ENCODE data around the gene DOCK8. TPM values are rescaled to one million over a fixed set of nuclear protein-coding genes. Genes with fewer than 3 reads are reported as not detected.

DOCK8 gene
- total and polyA plus RNA-seq, 10 of the 15 experiments (the other 5 are each of a cell fraction or from before 2014, with no cell fraction given) = 35.4 to 100 (median 44.7) TPM

DNA sequence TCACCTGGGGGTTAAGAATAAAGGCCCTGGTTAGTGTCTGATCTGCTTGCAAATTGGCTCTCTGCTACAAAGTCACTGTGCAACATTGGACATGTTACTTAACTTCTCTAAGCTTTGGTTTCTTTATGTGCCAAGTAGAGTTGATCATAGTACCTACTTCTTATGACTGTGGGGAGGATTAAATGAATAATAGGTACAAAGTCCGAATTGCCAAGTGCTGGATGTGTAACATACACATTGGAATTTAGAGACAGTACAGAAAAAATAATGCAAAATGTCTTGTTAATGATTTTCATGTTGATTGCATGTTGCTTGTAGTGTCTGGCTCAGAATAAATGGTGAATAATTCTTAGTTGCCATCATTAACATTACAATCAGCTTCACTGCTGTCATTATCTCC, 2.2 kb downstream of the DOCK8 start:
- in situ Hi-C loops (cut with MboI) (no loop called here), intact Hi-C loops (cut with micrococcal nuclease; ENCODE audit: unreplicated experiment) (no loop called here)
- SMC1A ChIA-PET (ENCODE audit: uncharacterized antibody, unreplicated experiment) = no interaction called here
- RAD21 ChIA-PET (ENCODE audit: unreplicated experiment) = no interaction called here
- Histone ChIP-seq H3K4me1 (ENCODE audit: control insufficient read depth, insufficient read depth, low read length) (no peaks in the 10 kb centered on the region), H3K9me3 (replicated peaks; ENCODE audit: control insufficient read depth, insufficient read depth, low read length) (no peaks in the 10 kb centered on the region), H3K36me3 (ENCODE audit: control insufficient read depth in 2 of 2, insufficient read depth in 2 of 2, low read length in 1 of 2) (no peaks in the 10 kb centered on the region), H3K79me2 (ENCODE audit: control insufficient read depth, insufficient read depth, low read length) (no peaks in the 10 kb centered on the region; the same call in 1 of the 2 replicates), H3K27ac (ENCODE audit: control insufficient read depth, insufficient read depth) (no peak overlapping the region), H3K9ac (ENCODE audit: control insufficient read depth, insufficient read depth, low read length) (no peak overlapping the region), H4K20me1 (ENCODE audit: control insufficient read depth, insufficient read depth) (no peaks in the 10 kb centered on the region), H2AFZ (ENCODE audit: control insufficient read depth, low read depth, low read length) (no peak overlapping the region), H3K4me3 (no peak overlapping the region), H3K27me3 (replicated peaks in 1 of 2; ENCODE audit: control insufficient read depth in 2 of 2, insufficient read depth in 2 of 2, low read length in 1 of 2) (no peaks in the 10 kb centered on the region; a peak in 1 of 4 replicates), H3K4me2 (ENCODE audit: control insufficient read depth, insufficient read depth) (no peak overlapping the region)
- TF ChIP-seq, protein P1, sequence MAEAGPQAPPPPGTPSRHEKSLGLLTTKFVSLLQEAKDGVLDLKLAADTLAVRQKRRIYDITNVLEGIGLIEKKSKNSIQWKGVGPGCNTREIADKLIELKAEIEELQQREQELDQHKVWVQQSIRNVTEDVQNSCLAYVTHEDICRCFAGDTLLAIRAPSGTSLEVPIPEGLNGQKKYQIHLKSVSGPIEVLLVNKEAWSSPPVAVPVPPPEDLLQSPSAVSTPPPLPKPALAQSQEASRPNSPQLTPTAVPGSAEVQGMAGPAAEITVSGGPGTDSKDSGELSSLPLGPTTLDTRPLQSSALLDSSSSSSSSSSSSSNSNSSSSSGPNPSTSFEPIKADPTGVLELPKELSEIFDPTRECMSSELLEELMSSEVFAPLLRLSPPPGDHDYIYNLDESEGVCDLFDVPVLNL (IDR thresholded peaks at IDR 0.05; ENCODE audit: low read depth, low read length) = no peak
- TF ChIP-seq NFIC (IDR thresholded peaks at IDR 0.05; ENCODE audit: low read depth, low read length) (no peak), MXI1 (IDR thresholded peaks at IDR 0.05; ENCODE audit: low read depth, low read length) (no peak), CREM (IDR thresholded peaks at IDR 0.05; ENCODE audit: low read depth) (no peak), RELA (IDR thresholded peaks at IDR 0.05; ENCODE audit: borderline replicate concordance, partially characterized antibody) (no peak), NFYA (IDR thresholded peaks at IDR 0.05; ENCODE audit: borderline replicate concordance, low read depth, low read length) (no peak), NFXL1 (IDR thresholded peaks at IDR 0.05; ENCODE audit: borderline replicate concordance) (no peak), CHD2 (IDR thresholded peaks at IDR 0.05; ENCODE audit: borderline replicate concordance, low read depth, low read length) (no peak)
- TF ChIP-seq, protein P2, sequence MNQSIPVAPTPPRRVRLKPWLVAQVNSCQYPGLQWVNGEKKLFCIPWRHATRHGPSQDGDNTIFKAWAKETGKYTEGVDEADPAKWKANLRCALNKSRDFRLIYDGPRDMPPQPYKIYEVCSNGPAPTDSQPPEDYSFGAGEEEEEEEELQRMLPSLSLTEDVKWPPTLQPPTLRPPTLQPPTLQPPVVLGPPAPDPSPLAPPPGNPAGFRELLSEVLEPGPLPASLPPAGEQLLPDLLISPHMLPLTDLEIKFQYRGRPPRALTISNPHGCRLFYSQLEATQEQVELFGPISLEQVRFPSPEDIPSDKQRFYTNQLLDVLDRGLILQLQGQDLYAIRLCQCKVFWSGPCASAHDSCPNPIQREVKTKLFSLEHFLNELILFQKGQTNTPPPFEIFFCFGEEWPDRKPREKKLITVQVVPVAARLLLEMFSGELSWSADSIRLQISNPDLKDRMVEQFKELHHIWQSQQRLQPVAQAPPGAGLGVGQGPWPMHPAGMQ (IDR thresholded peaks at IDR 0.05; ENCODE audit: borderline replicate concordance) = no peak
- TF ChIP-seq, protein P3, sequence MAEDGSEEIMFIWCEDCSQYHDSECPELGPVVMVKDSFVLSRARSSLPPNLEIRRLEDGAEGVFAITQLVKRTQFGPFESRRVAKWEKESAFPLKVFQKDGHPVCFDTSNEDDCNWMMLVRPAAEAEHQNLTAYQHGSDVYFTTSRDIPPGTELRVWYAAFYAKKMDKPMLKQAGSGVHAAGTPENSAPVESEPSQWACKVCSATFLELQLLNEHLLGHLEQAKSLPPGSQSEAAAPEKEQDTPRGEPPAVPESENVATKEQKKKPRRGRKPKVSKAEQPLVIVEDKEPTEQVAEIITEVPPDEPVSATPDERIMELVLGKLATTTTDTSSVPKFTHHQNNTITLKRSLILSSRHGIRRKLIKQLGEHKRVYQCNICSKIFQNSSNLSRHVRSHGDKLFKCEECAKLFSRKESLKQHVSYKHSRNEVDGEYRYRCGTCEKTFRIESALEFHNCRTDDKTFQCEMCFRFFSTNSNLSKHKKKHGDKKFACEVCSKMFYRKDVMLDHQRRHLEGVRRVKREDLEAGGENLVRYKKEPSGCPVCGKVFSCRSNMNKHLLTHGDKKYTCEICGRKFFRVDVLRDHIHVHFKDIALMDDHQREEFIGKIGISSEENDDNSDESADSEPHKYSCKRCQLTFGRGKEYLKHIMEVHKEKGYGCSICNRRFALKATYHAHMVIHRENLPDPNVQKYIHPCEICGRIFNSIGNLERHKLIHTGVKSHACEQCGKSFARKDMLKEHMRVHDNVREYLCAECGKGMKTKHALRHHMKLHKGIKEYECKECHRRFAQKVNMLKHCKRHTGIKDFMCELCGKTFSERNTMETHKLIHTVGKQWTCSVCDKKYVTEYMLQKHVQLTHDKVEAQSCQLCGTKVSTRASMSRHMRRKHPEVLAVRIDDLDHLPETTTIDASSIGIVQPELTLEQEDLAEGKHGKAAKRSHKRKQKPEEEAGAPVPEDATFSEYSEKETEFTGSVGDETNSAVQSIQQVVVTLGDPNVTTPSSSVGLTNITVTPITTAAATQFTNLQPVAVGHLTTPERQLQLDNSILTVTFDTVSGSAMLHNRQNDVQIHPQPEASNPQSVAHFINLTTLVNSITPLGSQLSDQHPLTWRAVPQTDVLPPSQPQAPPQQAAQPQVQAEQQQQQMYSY (CRISPR knock-in tag; IDR thresholded peaks at IDR 0.05) = no peak
- 36% methylated on average over 1 of the region's 1 CpG for WGBS (ENCODE audit: insufficient coverage, insufficient replicate concordance, low lambda C conversion rate, missing lambda C conversion rate)
- no peak for ATAC-seq
- no peak for FAIRE-seq
- CTCF ChIA-PET = interaction anchor here (1.5 kb wide), 1 partner anchor 30 kb away, joined by 3 read pairs; no protein-coding TSS in a partner anchor
- BruUV-seq (replicated peaks) = no TSS peak
- no peak for DNase-seq (ENCODE audit: low read depth, low spot score)
- POLR2A ChIA-PET = no interaction called here

All from GM12878 (cell line).